Colonic mucosa (tissue), 4 donors: ENCODE data around the gene CCM2L. TPM values are rescaled to one million over a fixed set of nuclear protein-coding genes. Genes with fewer than 3 reads are reported as not detected.

Experiments
- DNase-seq: peaks from one replicate; pipeline ENCODE4 v3.0.0-alpha.2; 2020
- H3K27ac ChIP-seq: fragments of 200-600 bp; one replicate; pipeline ENCODE4 v1.8.0; 2021
- H3K27me3 ChIP-seq: fragments of 200-600 bp; one replicate; pipeline ENCODE4 v1.8.0; 2021
- H3K36me3 ChIP-seq: fragments of 200-600 bp; one replicate; pipeline ENCODE4 v1.8.0; 2021
- H3K4me1 ChIP-seq: fragments of 200-600 bp; one replicate; pipeline ENCODE4 v1.8.0; 2021; ENCODE audit warnings: mild to moderate bottlenecking
- H3K4me3 ChIP-seq: fragments of 200-600 bp; one replicate; pipeline ENCODE4 v1.8.0; 2021
- H3K9ac ChIP-seq, 2 donors: one replicate each; pipeline ENCODE4 v1.7.0; 2013; ENCODE audit warnings: control low read depth in 2 of 2, low read depth in 2 of 2, low read length in 2 of 2
- H3K9me3 ChIP-seq: fragments of 200-600 bp; one replicate; pipeline ENCODE4 v1.8.0; 2021
- CTCF ChIP-seq: fragments of 200-600 bp; IDR thresholded peaks from one replicate; pipeline ENCODE4 v1.8.0; 2022; ENCODE audit warnings: antibody characterized with exemption, mild to moderate bottlenecking
- intact Hi-C: fragments of 100-400 bp; cut with DNase I; formaldehyde crosslinking; loops from one replicate; pipeline ENCODE4 v1.14.1; 2022
- total RNA-seq, 2 donors: library from RNA; stranded (reverse); fragmentation: NEBNext Ultra II Directional in 1 of 2; extraction: Animal tissue kit (Norgen Biotek cat#: 25700) in 1 of 2; gene quantifications; one replicate each; pipeline ENCODE4 v1.2.1, GENCODE V29; 2021
- donor health status: healthy.
- donor health status: DM: no; HTN: no; CAD: no.
- donor health status: DM: no; HTN: no; CAD: no.

CCM2L gene
- total RNA-seq, 2 donors from 2014 or later, result 1.1 to 1.2 TPM

- no peak for TF ChIP-seq CTCF
- Histone ChIP-seq H3K4me3 (no peak overlapping the region), H3K9me3 (no peaks in the 10 kb centered on the region), H3K9ac (no peak overlapping the region), H3K4me1 (no peaks in the 10 kb centered on the region), H3K27ac (no peak overlapping the region), H3K27me3 (no peaks in the 10 kb centered on the region), H3K36me3 (no peaks in the 10 kb centered on the region)
- peak; percentile 33 for DNase-seq
- intact Hi-C loops, result no loop called here
Observed at GRCh38 chr20:32062776-32063170, 52.5 kb downstream of the CCM2L start.

- Histone ChIP-seq H3K9ac (no peak overlapping the region), H3K27me3 (no peaks in the 10 kb centered on the region), H3K4me1 (no peaks in the 10 kb centered on the region), H3K9me3 (no peaks in the 10 kb centered on the region), H3K36me3 (no peaks in the 10 kb centered on the region), H3K4me3 (no peak overlapping the region), H3K27ac (no peak overlapping the region)
- DNase-seq, result no peak
- TF ChIP-seq CTCF, result no peak
- intact Hi-C loops, result no loop called here
Observed at GRCh38 chr20:32063695-32064094, 53.5 kb downstream of the CCM2L start.

- DNase-seq, result no peak
- H3K36me3 ChIP-seq, result no peaks in the 10 kb centered on the region
- TF ChIP-seq CTCF, result no peak
- intact Hi-C loops, result no loop called here
- H3K27me3 ChIP-seq, result no peaks in the 10 kb centered on the region
- H3K27ac ChIP-seq, result no peak overlapping the region
- H3K9ac ChIP-seq, result no peak overlapping the region
- no peak overlapping the region for H3K4me3 ChIP-seq
- H3K9me3 ChIP-seq, result no peaks in the 10 kb centered on the region
- H3K4me1 ChIP-seq, result no peaks in the 10 kb centered on the region
Observed at GRCh38 chr20:32064667-32065066, 54.4 kb downstream of the CCM2L start.

GRCh38 chr20:32067234-32067821, 57.1 kb downstream of the CCM2L start:
- Histone ChIP-seq H3K4me3 (no peak overlapping the region), H3K27ac (no peak overlapping the region), H3K9me3 (no peaks in the 10 kb centered on the region), H3K4me1 (no peaks in the 10 kb centered on the region), H3K9ac (no peak overlapping the region), H3K27me3 (no peaks in the 10 kb centered on the region), H3K36me3 (no peaks in the 10 kb centered on the region)
- DNase-seq, result no peak
- no peak for TF ChIP-seq CTCF
- intact Hi-C loops, result no loop called here

- Histone ChIP-seq H3K9me3 (no peaks in the 10 kb centered on the region), H3K27me3 (no peaks in the 10 kb centered on the region), H3K36me3 (no peaks in the 10 kb centered on the region), H3K4me1 (no peaks in the 10 kb centered on the region), H3K9ac (no peak overlapping the region), H3K4me3 (no peak overlapping the region), H3K27ac (no peak overlapping the region)
- intact Hi-C loops, result no loop called here
- DNase-seq, result no peak
- no peak for TF ChIP-seq CTCF
Observed at GRCh38 chr20:32068174-32068573, 57.9 kb downstream of the CCM2L start.
